ENCODE measurements around the gene PROCA1.

GRCh38 chr17:28729950-28730330, 18.3 kb upstream of the PROCA1 start:
- no peak for TF ChIP-seq CTCF (IDR thresholded peaks at IDR 0.05)
- TF ChIP-seq POLR2AphosphoS5 (IDR thresholded peaks at IDR 0.05; ENCODE audit: low read depth, low read length): no peak
- TF ChIP-seq REST (IDR thresholded peaks at IDR 0.05; ENCODE audit: insufficient read depth in 1 of 2, low read depth in 2 of 2, low read length in 1 of 2): no peak
- no peak for TF ChIP-seq TCF7L2 (IDR thresholded peaks at IDR 0.05; ENCODE audit: low read depth, low read length)
